ENCODE data around the gene ETV3.

ETV3 gene

GRCh38 chr1:157095091-157095490 lies 43.1 kb downstream of the ETV3 start:
- Histone ChIP-seq H4K20me1 (ENCODE audit: insufficient read depth, low read length) (no peaks in the 10 kb centered on the region), H3K27ac (ENCODE audit: low read length) (no peak overlapping the region), H3K36me3 (ENCODE audit: insufficient read depth, low read length) (no peaks in the 10 kb centered on the region), H3K9ac (ENCODE audit: low read depth, low read length) (no peak overlapping the region), H3K4me1 (ENCODE audit: insufficient read depth, low read length) (no peaks in the 10 kb centered on the region), H3K27me3 (ENCODE audit: insufficient read depth, low read length, poor library complexity) (peaks cover 7% of the 10 kb centered on the region), H3K79me2 (ENCODE audit: insufficient read depth, low read length) (no peaks in the 10 kb centered on the region), H3K9me3 (ENCODE audit: insufficient read depth, low read length, severe bottlenecking) (no peaks in the 10 kb centered on the region), H2AFZ (ENCODE audit: low read depth, low read length) (no peak overlapping the region), H3K4me2 (ENCODE audit: insufficient read depth, low read length) (no peak overlapping the region), H3K4me3 (ENCODE audit: low read depth in 1 of 2, low read length in 2 of 2) (no peak overlapping the region)
- DNase-seq (no peak), ATAC-seq (ENCODE audit: insufficient read depth, low read depth) (no peak)
- no peak for TF ChIP-seq EZH2 (IDR thresholded peaks at IDR 0.05; ENCODE audit: borderline replicate concordance, low read depth, low read length, severe bottlenecking)
- TF ChIP-seq CTCF (IDR thresholded peaks at IDR 0.05; ENCODE audit: borderline replicate concordance, extremely low read depth, low read length, poor library complexity, severe bottlenecking): no peak

GRCh38 chr1:157092831-157093230 lies 45.4 kb downstream of the ETV3 start:
- no peak overlapping the region for H3K27ac ChIP-seq (ENCODE audit: low read length)
- H3K4me3 ChIP-seq (ENCODE audit: low read depth in 1 of 2, low read length in 2 of 2): no peak overlapping the region
- no peaks in the 10 kb centered on the region for H4K20me1 ChIP-seq (ENCODE audit: insufficient read depth, low read length)
- no peaks in the 10 kb centered on the region for H3K9me3 ChIP-seq (ENCODE audit: insufficient read depth, low read length, severe bottlenecking)
- no peaks in the 10 kb centered on the region for H3K36me3 ChIP-seq (ENCODE audit: insufficient read depth, low read length)
- H3K4me1 ChIP-seq (ENCODE audit: insufficient read depth, low read length): no peaks in the 10 kb centered on the region
- no peak for ATAC-seq (ENCODE audit: insufficient read depth, low read depth)
- H3K27me3 ChIP-seq (ENCODE audit: insufficient read depth, low read length, poor library complexity): peaks cover 15% of the 10 kb centered on the region
- no peak overlapping the region for H2AFZ ChIP-seq (ENCODE audit: low read depth, low read length)
- H3K4me2 ChIP-seq (ENCODE audit: insufficient read depth, low read length): no peak overlapping the region
- DNase-seq: no peak
- TF ChIP-seq CTCF (IDR thresholded peaks at IDR 0.05; ENCODE audit: borderline replicate concordance, extremely low read depth, low read length, poor library complexity, severe bottlenecking) (no peak), EZH2 (IDR thresholded peaks at IDR 0.05; ENCODE audit: borderline replicate concordance, low read depth, low read length, severe bottlenecking) (no peak)
- no peaks in the 10 kb centered on the region for H3K79me2 ChIP-seq (ENCODE audit: insufficient read depth, low read length)
- H3K9ac ChIP-seq (ENCODE audit: low read depth, low read length): no peak overlapping the region

- ATAC-seq (ENCODE audit: insufficient read depth, low read depth): no peak
- H3K79me2 ChIP-seq (ENCODE audit: insufficient read depth, low read length): no peaks in the 10 kb centered on the region
- no peak for DNase-seq
- H3K36me3 ChIP-seq (ENCODE audit: insufficient read depth, low read length): no peaks in the 10 kb centered on the region
- no peak overlapping the region for H3K9ac ChIP-seq (ENCODE audit: low read depth, low read length)
- H4K20me1 ChIP-seq (ENCODE audit: insufficient read depth, low read length): no peaks in the 10 kb centered on the region
- peaks cover 15% of the 10 kb centered on the region for H3K27me3 ChIP-seq (ENCODE audit: insufficient read depth, low read length, poor library complexity)
- no peak overlapping the region for H3K4me3 ChIP-seq (ENCODE audit: low read depth in 1 of 2, low read length in 2 of 2)
- H3K9me3 ChIP-seq (ENCODE audit: insufficient read depth, low read length, severe bottlenecking): no peaks in the 10 kb centered on the region
- TF ChIP-seq EZH2 (IDR thresholded peaks at IDR 0.05; ENCODE audit: borderline replicate concordance, low read depth, low read length, severe bottlenecking): no peak
- no peak for TF ChIP-seq CTCF (IDR thresholded peaks at IDR 0.05; ENCODE audit: borderline replicate concordance, extremely low read depth, low read length, poor library complexity, severe bottlenecking)
- no peak overlapping the region for H3K4me2 ChIP-seq (ENCODE audit: insufficient read depth, low read length)
- H3K4me1 ChIP-seq (ENCODE audit: insufficient read depth, low read length): no peaks in the 10 kb centered on the region
- H2AFZ ChIP-seq (ENCODE audit: low read depth, low read length): no peak overlapping the region
- H3K27ac ChIP-seq (ENCODE audit: low read length): no peak overlapping the region
Measured at GRCh38 chr1:157091668-157092273, 46.4 kb downstream of the ETV3 start.

Measured in DND-41 (cell line).